Activated T-cell treated with anti-CD3 and anti-CD28 coated beads for 1 hour (primary cell): ENCODE measurements around the gene LCOR.

Source experiments
- DNase-seq: peaks from one replicate; pipeline ENCODE4 v3.0.0-alpha.2; 2020; ENCODE audit warnings: low read depth

The LCOR gene

GRCh38 chr10:96890580-96890979 is 58.5 kb downstream of the LCOR start:
- DNase-seq, result no peak

- no peak for DNase-seq
Observed at GRCh38 chr10:96891840-96892239, 59.7 kb downstream of the LCOR start.

DNA sequence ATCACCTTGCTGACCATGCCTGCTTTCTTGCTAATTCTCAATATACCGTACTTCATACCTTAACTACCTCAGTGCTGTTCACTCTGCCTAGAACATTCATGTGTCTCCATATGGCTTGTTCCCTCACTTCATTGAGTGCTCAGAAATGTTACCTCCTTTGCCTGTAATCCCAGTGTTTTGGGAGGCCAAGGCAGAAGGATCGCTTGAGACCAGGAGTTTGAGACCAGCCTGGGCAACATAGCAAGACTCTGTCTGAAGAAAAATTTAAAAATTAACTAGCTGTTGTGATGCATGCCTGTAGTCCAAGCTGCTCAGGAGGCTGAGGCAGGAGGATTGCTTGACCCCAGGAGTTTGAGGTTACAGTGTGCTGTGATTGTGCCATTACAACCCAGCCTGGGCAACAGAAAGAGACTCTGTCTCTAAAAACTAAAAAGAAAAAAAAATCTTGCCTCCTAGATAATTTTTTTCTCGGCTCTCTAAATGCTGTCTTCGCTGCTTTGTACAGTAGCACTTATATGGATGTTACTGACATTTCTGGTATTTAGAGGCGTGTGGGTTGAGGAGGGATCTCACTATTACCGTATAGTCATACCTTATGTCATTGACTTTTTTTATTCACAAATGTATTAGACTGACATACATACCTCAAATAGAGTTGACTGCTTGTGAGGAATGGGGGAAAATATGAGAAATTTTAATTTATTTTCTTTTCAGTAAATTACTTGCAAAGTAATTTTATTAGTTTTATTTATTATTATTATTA is 63.7 kb downstream of the LCOR start:
- no peak for DNase-seq

- no peak for DNase-seq
Observed at GRCh38 chr10:96896884-96897589, 64.9 kb downstream of the LCOR start.

- no peak for DNase-seq
Observed at GRCh38 chr10:96902117-96902516, 70.0 kb downstream of the LCOR start.

DNA sequence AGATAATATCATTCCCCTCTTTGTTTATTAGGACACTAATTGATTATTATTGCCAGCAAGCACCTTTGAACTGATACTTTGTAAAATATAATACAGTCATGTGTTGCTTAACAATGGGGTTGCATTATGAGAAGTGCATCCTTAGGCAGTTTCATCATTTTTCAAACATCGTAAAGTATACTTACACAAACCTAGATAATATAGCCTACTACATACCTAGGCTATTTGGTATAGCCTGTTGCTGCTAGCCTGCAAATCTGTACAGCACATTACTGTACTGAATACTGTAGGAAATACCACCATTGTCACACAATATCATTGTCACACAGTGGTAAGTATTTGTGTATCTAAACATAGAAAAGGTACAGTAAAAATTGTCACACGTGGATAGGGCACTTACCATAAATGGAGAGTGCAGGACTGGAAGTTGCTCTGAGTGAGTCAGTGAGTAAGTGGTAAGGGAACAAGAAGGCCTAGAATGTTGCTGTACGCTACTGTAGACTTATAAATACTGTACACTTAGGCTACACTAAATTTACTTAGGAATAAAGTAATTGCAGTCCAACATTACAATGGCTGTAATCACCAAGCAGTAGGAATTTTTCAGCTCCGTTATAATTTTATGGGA is 70.7 kb downstream of the LCOR start:
- DNase-seq, result no peak

- DNase-seq, result no peak
Observed at GRCh38 chr10:96904648-96905047, 72.5 kb downstream of the LCOR start.

DNA sequence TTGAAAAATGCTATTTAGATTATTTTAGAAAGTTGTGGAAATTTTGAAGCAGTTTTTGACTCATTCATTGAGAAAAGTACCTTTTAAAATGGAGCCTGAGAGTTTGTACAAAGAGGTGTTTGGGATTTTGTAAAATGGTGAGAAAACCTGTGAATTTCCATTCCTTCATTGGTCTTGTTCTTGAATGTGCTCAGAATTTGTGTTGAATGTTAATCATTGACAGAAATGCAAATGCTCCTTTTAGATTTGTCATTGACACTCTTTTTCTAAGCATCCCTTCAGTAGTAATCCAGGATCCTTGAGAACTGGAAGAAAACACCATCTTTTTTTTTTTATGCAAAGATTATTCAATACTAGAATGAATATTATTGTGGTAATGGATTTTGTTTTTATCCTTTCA is 74.8 kb downstream of the LCOR start:
- DNase-seq, result no peak

- DNase-seq, result no peak
Observed at GRCh38 chr10:96910488-96911395, 78.6 kb downstream of the LCOR start.

- DNase-seq, result no peak
Observed at GRCh38 chr10:96912405-96912804, 80.3 kb downstream of the LCOR start.

GRCh38 chr10:96913906-96914305 is 81.8 kb downstream of the LCOR start:
- DNase-seq, result no peak

DNA sequence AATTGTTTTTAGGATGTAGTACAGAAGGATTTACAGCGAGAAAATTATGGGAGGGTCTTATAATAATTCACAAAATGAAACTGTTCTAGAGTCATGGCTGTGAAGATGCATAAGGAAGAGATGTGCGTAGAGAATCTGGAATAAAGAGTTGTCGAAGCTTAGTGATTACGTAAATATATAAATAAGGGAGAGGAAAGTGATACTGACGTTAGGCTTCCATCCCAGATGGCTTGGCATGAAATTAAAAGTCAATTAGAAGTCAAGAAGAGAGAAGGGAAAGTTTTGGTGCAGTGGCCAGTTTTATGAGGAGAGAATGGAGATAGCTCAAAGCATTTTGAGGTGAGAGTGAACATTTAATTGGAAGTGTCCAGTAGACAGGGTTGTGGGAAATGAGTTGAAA is 85.5 kb downstream of the LCOR start:
- DNase-seq, result no peak

- DNase-seq, result no peak
Observed at GRCh38 chr10:96918214-96919002, 86.3 kb downstream of the LCOR start.

GRCh38 chr10:96919785-96920430 is 87.8 kb downstream of the LCOR start:
- no peak for DNase-seq

DNA sequence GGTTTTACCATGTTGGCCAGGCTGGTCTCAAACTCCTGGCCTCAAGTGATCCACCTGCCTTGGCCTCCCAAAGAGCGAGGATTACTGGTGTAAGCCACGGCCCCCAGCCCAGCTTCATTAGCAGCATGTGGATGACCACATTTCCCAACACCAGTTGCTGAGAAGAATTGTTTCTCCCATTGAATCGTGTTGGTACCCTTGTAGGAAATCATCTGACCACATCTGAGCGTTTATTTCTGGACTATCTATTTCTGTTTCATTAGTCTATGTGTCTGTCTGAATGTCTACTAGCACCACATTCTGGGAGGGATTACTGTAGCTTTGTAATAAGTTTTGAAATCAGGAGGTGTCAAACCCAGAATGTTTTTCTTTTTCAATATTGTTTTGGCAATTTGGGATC is 89.6 kb downstream of the LCOR start:
- no peak for DNase-seq

DNA sequence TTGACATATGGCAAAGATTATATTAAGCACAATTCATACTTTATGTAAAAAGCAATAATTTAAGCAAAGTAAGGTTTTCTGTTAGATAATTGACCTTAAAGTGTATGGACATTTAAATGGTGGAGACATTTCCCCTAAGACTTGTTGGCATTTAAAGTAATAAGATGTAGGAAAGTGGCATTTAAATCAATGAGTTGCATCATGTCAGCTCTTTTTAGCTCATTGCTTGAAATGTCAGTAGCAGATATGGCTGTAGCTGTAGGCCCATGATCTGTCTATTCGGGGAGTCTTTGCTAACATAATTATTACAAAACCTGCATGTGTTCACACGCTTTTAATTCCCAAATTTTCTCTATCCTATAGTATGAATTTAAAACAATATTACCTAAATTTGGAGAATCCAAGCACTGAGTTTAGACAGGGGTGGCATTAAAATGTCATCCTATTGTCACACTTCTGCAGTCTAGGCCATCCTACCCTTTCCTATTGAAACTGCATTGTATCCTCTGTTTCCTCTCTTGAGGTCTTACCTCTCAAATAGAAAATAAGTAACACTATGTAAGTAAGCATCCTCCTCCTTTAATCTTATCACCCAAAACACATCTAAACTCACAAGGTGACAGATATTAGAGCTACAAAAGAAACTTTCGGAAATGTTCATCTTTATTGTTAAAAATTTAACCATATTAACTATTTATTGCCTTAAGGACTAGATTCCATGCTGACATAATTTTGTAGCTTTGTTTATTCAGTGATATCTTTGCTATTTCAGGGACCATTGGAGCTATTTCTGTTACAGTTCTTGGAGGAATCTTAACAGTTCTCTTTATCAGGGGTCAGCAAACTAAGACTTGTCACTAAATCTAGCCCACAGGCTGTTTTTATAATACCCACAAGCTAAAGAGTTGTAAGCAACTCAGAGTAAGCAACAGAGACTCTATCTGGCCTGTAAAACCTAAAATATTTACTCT is 91.2 kb downstream of the LCOR start:
- no peak for DNase-seq

DNA sequence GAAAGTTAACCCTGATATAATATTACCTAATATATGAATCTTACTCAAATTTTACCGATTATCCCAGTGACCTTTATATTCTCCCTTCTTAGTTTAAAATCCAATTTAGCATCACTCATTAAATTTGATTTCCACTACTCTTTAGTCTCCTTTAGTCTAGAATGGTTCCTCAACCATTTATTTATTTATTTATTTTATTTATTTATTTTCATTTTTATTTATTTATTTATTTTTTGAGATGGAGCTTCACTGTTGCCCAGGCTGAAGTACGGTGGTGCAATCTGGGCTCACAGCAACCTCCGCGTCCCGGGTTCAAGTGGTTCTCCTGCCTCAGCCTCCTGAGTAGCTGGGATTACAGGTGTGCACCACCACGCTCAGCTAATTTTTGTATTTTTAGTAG is 92.8 kb downstream of the LCOR start:
- DNase-seq, result no peak

GRCh38 chr10:96930469-96930868 is 98.4 kb downstream of the LCOR start:
- no peak for DNase-seq

- DNase-seq, result no peak
Observed at GRCh38 chr10:96935148-96935547, 103.0 kb downstream of the LCOR start.

DNA sequence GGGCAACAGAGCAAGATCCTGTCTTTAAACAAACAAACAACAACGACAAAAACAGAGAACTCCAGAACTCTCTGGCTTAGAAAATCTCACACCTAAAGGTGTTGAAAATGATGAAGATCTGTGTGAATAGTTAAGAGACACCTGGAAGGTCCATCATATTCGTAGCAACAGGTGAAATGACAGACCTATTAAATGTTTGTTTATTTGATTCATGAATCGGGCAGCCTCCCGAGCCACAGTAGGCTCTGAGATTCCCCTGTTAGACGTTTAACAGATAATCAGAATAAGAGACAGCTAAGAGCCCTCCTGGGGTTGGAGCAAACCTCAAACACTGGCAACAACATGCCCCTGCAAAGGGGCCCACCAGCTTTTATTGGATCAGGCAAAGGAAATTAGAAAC is 103.7 kb downstream of the LCOR start:
- no peak for DNase-seq
